GM06990 (cell line): ENCODE measurements around the gene PBX3.

ENCODE experiments used
- DNase-seq: peaks from one replicate; pipeline ENCODE4 v3.0.0-alpha.2; 2011; ENCODE audit not compliant: insufficient read length; ENCODE audit errors: extremely low read depth
- H3K27me3 ChIP-seq: replicated peaks from 2 replicates; pipeline ENCODE4 v1.6.0; 2011; ENCODE audit warnings: low read length; ENCODE audit not compliant: control insufficient read depth, insufficient read depth
- H3K36me3 ChIP-seq: 2 replicates; pipeline ENCODE4 v1.5.1; 2011; ENCODE audit warnings: low read length; ENCODE audit not compliant: control insufficient read depth, insufficient read depth
- H3K4me3 ChIP-seq: replicated peaks from 2 replicates; pipeline ENCODE4 v1.5.1; 2011; ENCODE audit warnings: low read depth, mild to moderate bottlenecking, control low read depth, low read length
- TF ChIP-seq, protein P1 (sequence below): IDR thresholded peaks from 2 replicates; pipeline ENCODE4 v1.5.1; 2011; ENCODE audit warnings: low read length, control low read depth, mild to moderate bottlenecking, inconsistent platforms; ENCODE audit not compliant: insufficient read depth, poor library complexity, severe bottlenecking

PBX3 gene

DNA sequence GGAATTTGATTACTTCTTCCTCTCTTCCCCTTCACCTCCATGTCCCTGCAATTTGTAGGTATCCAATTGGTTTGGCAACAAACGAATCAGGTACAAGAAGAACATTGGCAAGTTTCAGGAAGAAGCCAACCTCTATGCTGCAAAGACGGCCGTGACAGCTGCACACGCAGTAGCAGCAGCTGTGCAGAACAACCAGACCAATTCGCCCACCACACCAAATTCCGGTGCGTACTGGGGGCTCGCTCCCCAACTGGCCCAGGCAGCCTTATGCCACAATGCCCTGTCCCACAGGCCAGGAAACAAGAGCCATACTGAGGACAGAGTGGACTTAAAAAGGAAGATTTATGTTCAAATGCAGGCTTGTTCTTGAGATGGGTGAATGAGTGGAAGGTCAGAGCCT, 213.5 kb downstream of the PBX3 start:
- Histone ChIP-seq H3K36me3 (peaks cover 5% of the 10 kb centered on the region), H3K4me3 (no peak overlapping the region), H3K27me3 (no peaks in the 10 kb centered on the region)
- TF ChIP-seq, protein P1, sequence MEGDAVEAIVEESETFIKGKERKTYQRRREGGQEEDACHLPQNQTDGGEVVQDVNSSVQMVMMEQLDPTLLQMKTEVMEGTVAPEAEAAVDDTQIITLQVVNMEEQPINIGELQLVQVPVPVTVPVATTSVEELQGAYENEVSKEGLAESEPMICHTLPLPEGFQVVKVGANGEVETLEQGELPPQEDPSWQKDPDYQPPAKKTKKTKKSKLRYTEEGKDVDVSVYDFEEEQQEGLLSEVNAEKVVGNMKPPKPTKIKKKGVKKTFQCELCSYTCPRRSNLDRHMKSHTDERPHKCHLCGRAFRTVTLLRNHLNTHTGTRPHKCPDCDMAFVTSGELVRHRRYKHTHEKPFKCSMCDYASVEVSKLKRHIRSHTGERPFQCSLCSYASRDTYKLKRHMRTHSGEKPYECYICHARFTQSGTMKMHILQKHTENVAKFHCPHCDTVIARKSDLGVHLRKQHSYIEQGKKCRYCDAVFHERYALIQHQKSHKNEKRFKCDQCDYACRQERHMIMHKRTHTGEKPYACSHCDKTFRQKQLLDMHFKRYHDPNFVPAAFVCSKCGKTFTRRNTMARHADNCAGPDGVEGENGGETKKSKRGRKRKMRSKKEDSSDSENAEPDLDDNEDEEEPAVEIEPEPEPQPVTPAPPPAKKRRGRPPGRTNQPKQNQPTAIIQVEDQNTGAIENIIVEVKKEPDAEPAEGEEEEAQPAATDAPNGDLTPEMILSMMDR = no peak
- no peak for DNase-seq

- TF ChIP-seq, protein P1 = no peak
- no peak for DNase-seq
- Histone ChIP-seq H3K4me3 (no peak overlapping the region), H3K27me3 (no peaks in the 10 kb centered on the region), H3K36me3 (peaks cover 5% of the 10 kb centered on the region)
Measured at GRCh38 chr9:125961072-125961471, 213.9 kb downstream of the PBX3 start.

GRCh38 chr9:125963932-125964331, 216.8 kb downstream of the PBX3 start:
- DNase-seq = no peak
- TF ChIP-seq, protein P1 = no peak
- no peaks in the 10 kb centered on the region for H3K27me3 ChIP-seq
- peaks cover 7% of the 10 kb centered on the region for H3K36me3 ChIP-seq
- no peak overlapping the region for H3K4me3 ChIP-seq

- H3K36me3 ChIP-seq = peaks cover 7% of the 10 kb centered on the region
- H3K27me3 ChIP-seq = no peaks in the 10 kb centered on the region
- H3K4me3 ChIP-seq = no peak overlapping the region
- DNase-seq = no peak
- TF ChIP-seq, protein P1 = no peak
Measured at GRCh38 chr9:125964702-125965225, 217.6 kb downstream of the PBX3 start.

DNA sequence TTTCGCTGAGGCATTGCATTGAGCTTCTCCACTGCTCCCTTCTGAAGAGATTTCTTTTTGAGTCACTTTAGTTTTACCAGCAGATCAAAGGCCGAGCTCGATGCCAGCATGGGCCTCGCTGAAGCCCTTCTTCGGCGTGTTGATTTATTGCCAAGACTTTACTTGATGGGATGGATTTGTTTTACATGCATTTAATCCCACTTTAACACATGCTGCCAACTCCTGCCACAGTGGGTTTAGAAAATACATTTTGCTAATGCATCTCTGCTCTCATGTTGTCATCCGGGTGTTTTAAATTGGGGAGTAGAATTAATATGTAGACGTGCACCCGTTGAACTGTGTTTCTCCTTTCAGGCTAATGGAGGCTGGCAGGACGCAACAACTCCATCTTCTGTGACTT, 218.3 kb downstream of the PBX3 start:
- peaks cover 7% of the 10 kb centered on the region for H3K36me3 ChIP-seq
- TF ChIP-seq, protein P1 = no peak
- H3K27me3 ChIP-seq = no peaks in the 10 kb centered on the region
- DNase-seq = no peak
- H3K4me3 ChIP-seq = no peak overlapping the region

GRCh38 chr9:125966466-125966865, 219.3 kb downstream of the PBX3 start:
- TF ChIP-seq, protein P1 = no peak
- no peak overlapping the region for H3K4me3 ChIP-seq
- H3K36me3 ChIP-seq = peaks cover 7% of the 10 kb centered on the region
- no peaks in the 10 kb centered on the region for H3K27me3 ChIP-seq
- no peak for DNase-seq
